DND-41 (cell line): ENCODE data around the gene GPRC5B.

Experiments
- ATAC-seq: fragments of 200-7000 bp; cut with Tn5 transposase; 3 replicates; pipeline ENCODE4 v1.9.1; 2021; ENCODE audit warnings: low read depth; ENCODE audit not compliant: insufficient read depth
- DNase-seq: peaks from one replicate; pipeline ENCODE4 v3.0.0-alpha.2; 2020
- H2AFZ ChIP-seq: 2 replicates; pipeline ENCODE4 v1.6.0; 2012; ENCODE audit warnings: low read depth, low read length
- H3K27ac ChIP-seq: 2 replicates; pipeline ENCODE4 v1.5.1; 2012; ENCODE audit warnings: low read length, inconsistent platforms
- H3K27me3 ChIP-seq: fragments of 200-600 bp; sonication (generic); 2 replicates; pipeline ENCODE4 v1.6.0; 2012; ENCODE audit warnings: low read length, mild to moderate bottlenecking, inconsistent platforms; ENCODE audit not compliant: insufficient read depth, poor library complexity
- H3K36me3 ChIP-seq: 2 replicates; pipeline ENCODE4 v1.5.1; 2012; ENCODE audit warnings: low read length, inconsistent platforms; ENCODE audit not compliant: insufficient read depth
- H3K4me1 ChIP-seq: 2 replicates; pipeline ENCODE4 v1.5.1; 2012; ENCODE audit warnings: mild to moderate bottlenecking, low read length; ENCODE audit not compliant: insufficient read depth
- H3K4me2 ChIP-seq: 2 replicates; pipeline ENCODE4 v1.6.0; 2012; ENCODE audit warnings: mild to moderate bottlenecking, moderate library complexity, low read length, inconsistent platforms; ENCODE audit not compliant: insufficient read depth
- H3K4me3 ChIP-seq, 2 experiments: fragments of 200-600 bp in 1 of 2; shearing (Covaris generic) in 1 of 2; 2 replicates each; pipeline ENCODE4 v1.5.1; 2012 to 2016; ENCODE audit warnings: inconsistent platforms in 2 of 2, low read length in 2 of 2, mild to moderate bottlenecking in 2 of 2, low read depth in 1 of 2, moderate library complexity in 1 of 2
- H3K79me2 ChIP-seq: 2 replicates; pipeline ENCODE4 v1.6.0; 2012; ENCODE audit warnings: low read length, inconsistent platforms; ENCODE audit not compliant: insufficient read depth
- H3K9ac ChIP-seq: 2 replicates; pipeline ENCODE4 v1.6.0; 2012; ENCODE audit warnings: low read depth, mild to moderate bottlenecking, inconsistent platforms, low read length, moderate library complexity
- H3K9me3 ChIP-seq: 2 replicates; pipeline ENCODE4 v1.5.1; 2012; ENCODE audit warnings: low read length, moderate library complexity, mild to moderate bottlenecking, inconsistent platforms; ENCODE audit not compliant: insufficient read depth, severe bottlenecking
- H4K20me1 ChIP-seq: 2 replicates; pipeline ENCODE4 v1.6.0; 2012; ENCODE audit warnings: low read length; ENCODE audit not compliant: insufficient read depth
- CTCF ChIP-seq: IDR thresholded peaks from 2 replicates; pipeline ENCODE4 v1.5.1; 2012; ENCODE audit warnings: borderline replicate concordance, low read length, moderate library complexity, mild to moderate bottlenecking; ENCODE audit not compliant: poor library complexity, severe bottlenecking; ENCODE audit errors: extremely low read depth
- EZH2 ChIP-seq: IDR thresholded peaks from 3 replicates; pipeline ENCODE4 v1.6.1; 2012; ENCODE audit warnings: borderline replicate concordance, low read depth, mild to moderate bottlenecking, moderate library complexity, low read length, inconsistent platforms; ENCODE audit not compliant: severe bottlenecking

Gene GPRC5B

DNA sequence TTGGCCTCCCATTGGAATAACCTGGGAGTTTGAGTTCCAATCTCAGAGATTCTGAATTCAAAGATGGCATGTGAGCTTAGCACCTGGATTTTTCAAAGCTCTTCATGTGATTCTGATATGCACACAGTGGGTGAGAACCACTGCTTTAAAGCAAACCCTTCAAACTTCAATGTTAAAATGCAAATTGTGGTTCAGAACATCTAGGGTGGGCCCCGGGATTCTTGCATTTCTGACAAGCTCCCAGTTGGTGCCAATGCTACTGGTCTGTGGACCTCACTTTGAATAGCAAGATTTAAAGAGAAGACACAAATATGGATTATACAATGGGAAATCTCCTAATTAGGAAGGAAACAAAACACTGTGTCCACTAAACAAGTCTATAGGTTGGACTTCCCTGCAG, 43.8 kb upstream of the GPRC5B start:
- DNase-seq, result no peak
- no peaks in the 10 kb centered on the region for H3K4me1 ChIP-seq
- no peak overlapping the region for H3K4me3 ChIP-seq
- ATAC-seq, result no peak
- H3K4me2 ChIP-seq, result no peak overlapping the region
- H4K20me1 ChIP-seq, result no peaks in the 10 kb centered on the region
- no peak overlapping the region for H2AFZ ChIP-seq
- H3K79me2 ChIP-seq, result no peaks in the 10 kb centered on the region
- no peak overlapping the region for H3K27ac ChIP-seq
- TF ChIP-seq CTCF (no peak), EZH2 (no peak)
- no peak overlapping the region for H3K9ac ChIP-seq
- no peaks in the 10 kb centered on the region for H3K9me3 ChIP-seq
- H3K36me3 ChIP-seq, result no peaks in the 10 kb centered on the region
- H3K27me3 ChIP-seq, result no peaks in the 10 kb centered on the region

DNA sequence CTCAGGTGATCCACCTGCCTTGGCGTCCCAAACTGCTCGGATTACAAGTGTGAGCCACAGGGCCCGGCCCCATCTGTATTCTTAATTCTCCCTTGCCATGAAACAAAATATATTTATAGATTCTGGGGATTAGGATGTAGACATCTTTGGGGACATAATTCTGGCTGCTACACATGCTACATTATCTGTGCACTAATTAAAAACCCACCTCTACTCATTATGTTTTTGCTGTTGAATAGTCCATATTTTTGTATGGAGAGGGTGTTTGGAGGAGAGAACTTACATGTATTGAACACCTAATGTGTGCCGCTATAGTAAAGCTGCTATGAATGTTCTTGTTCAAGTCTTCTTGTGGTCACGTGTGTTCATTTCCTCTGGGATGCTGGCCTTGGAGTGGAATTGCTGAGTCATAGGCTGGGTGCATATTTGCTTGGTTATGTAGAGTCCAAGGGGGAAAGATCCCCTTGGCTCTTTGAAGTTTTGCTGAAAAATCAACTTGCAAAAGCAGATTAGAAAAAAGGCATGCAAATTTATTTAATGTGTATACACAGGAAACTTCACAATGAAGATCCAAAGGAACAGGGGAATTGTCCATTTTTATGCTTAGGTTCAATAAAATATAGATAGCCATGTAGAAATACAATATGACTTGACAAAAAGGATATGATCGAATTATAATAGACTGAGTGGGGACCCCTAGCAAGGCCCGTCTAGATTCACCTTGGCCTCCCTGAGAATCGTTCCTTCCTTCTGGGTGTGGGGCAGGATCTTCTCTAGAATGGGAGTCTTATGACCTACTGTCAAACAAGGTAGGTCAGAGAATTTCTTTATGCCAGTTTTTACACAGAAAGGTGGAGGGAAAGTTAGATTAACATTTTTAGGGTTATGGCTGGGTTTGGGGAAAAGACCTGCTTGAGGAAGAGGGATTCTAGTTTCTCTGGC, 42.1 kb upstream of the GPRC5B start:
- H2AFZ ChIP-seq, result no peak overlapping the region
- TF ChIP-seq CTCF (no peak), EZH2 (no peak)
- H3K27ac ChIP-seq, result no peak overlapping the region
- H3K9ac ChIP-seq, result no peak overlapping the region
- H4K20me1 ChIP-seq, result no peaks in the 10 kb centered on the region
- H3K36me3 ChIP-seq, result no peaks in the 10 kb centered on the region
- H3K9me3 ChIP-seq, result no peaks in the 10 kb centered on the region
- no peaks in the 10 kb centered on the region for H3K27me3 ChIP-seq
- no peaks in the 10 kb centered on the region for H3K79me2 ChIP-seq
- H3K4me1 ChIP-seq, result no peaks in the 10 kb centered on the region
- ATAC-seq, result no peak
- H3K4me3 ChIP-seq, result no peak overlapping the region
- no peak for DNase-seq
- no peak overlapping the region for H3K4me2 ChIP-seq

- Histone ChIP-seq H3K27ac (no peak overlapping the region), H3K27me3 (no peaks in the 10 kb centered on the region), H4K20me1 (no peaks in the 10 kb centered on the region), H3K9ac (no peak overlapping the region), H2AFZ (no peak overlapping the region), H3K36me3 (no peaks in the 10 kb centered on the region), H3K79me2 (no peaks in the 10 kb centered on the region), H3K4me3 (no peak overlapping the region), H3K4me2 (no peak overlapping the region), H3K9me3 (no peaks in the 10 kb centered on the region), H3K4me1 (no peaks in the 10 kb centered on the region)
- TF ChIP-seq CTCF, result no peak
- no peak for TF ChIP-seq EZH2
- no peak for DNase-seq
- no peak for ATAC-seq
Measured at GRCh38 chr16:19923396-19923795, 38.7 kb upstream of the GPRC5B start.
